A673 (cell line): Measurements from ENCODE around the gene ABHD15. TPM values are rescaled to one million over a fixed set of nuclear protein-coding genes. Genes with fewer than 3 reads are reported as not detected.

ENCODE experiments used
- Bru-seq: library from RNA; stranded (reverse); fragments of 400-500 nt; gene quantifications from one replicate; lab custom pipeline; 2021; lab: Mats Ljungman, UMichigan
- BruChase-seq, 2 experiments: library from RNA; stranded (reverse); fragments of 400-500 nt; gene quantifications; one replicate each; lab custom pipeline; 2021; lab: Mats Ljungman, UMichigan
- BruUV-seq: library from RNA; stranded (reverse); fragments of 400-500 nt; replicated peaks from 2 replicates; lab custom pipeline; 2021; lab: Mats Ljungman, UMichigan
- CTCF ChIA-PET: fragments of 300-600 bp; sonication (Branson Sonifier 250); formaldehyde crosslinking; loops from one replicate; lab custom pipeline; 2022; ENCODE audit warnings: antibody characterized with exemption; lab: Charles Lee
- POLR2A ChIA-PET: fragments of 300-600 bp; sonication (Branson Sonifier 250); formaldehyde crosslinking; loops from one replicate; lab custom pipeline; 2022; ENCODE audit warnings: antibody characterized with exemption; ENCODE audit not compliant: low non-redundant PET; lab: Charles Lee
- DNase-seq: peaks from one replicate; pipeline ENCODE4 v3.0.0-alpha.2; 2015; ENCODE audit warnings: low spot score
- H3K27ac ChIP-seq: fragments of 200-600 bp; sonication (generic); 2 replicates; pipeline ENCODE4 v1.5.1; 2016; ENCODE audit warnings: mixed run types, low read depth, mild to moderate bottlenecking, mixed read lengths, antibody characterized with exemption, low read length; ENCODE audit not compliant: poor library complexity, severe bottlenecking
- H3K27me3 ChIP-seq: fragments of 200-600 bp; sonication (generic); replicated peaks from 2 replicates; pipeline ENCODE4 v1.6.1; 2017; ENCODE audit warnings: mixed run types, low read depth, mild to moderate bottlenecking, mixed read lengths, antibody characterized with exemption, low read length; ENCODE audit not compliant: insufficient read depth, poor library complexity
- H3K36me3 ChIP-seq: fragments of 200-600 bp; sonication (generic); 2 replicates; pipeline ENCODE4 v1.6.1; 2016; ENCODE audit warnings: mixed run types, mild to moderate bottlenecking, mixed read lengths, antibody characterized with exemption, low read length; ENCODE audit not compliant: insufficient read depth, poor library complexity, severe bottlenecking
- H3K4me1 ChIP-seq: fragments of 200-600 bp; sonication (generic); 2 replicates; pipeline ENCODE4 v1.6.1; 2017; ENCODE audit warnings: mixed run types, mild to moderate bottlenecking, mixed read lengths, antibody characterized with exemption, low read length; ENCODE audit not compliant: insufficient read depth, poor library complexity, severe bottlenecking
- H3K4me3 ChIP-seq: fragments of 200-600 bp; sonication (generic); 2 replicates; pipeline ENCODE4 v1.5.1; 2016; ENCODE audit warnings: low read depth, mixed run types, mild to moderate bottlenecking, mixed read lengths, low read length; ENCODE audit not compliant: poor library complexity, severe bottlenecking
- H3K9me3 ChIP-seq: fragments of 200-600 bp; sonication (generic); 2 replicates; pipeline ENCODE4 v1.6.1; 2016; ENCODE audit warnings: mixed run types, low read depth, mild to moderate bottlenecking, mixed read lengths, antibody characterized with exemption, low read length; ENCODE audit not compliant: poor library complexity, severe bottlenecking
- CTCF ChIP-seq: fragments of 300-800, 200-600 bp; sonication (generic); conservative IDR thresholded peaks from 2 replicates; pipeline ENCODE4 v1.5.1; 2017; ENCODE audit warnings: low read depth, mild to moderate bottlenecking, antibody characterized with exemption, low read length, moderate library complexity, mixed read lengths
- EZH2 ChIP-seq: fragments of 200-600 bp; sonication (generic); IDR thresholded peaks from 2 replicates; pipeline ENCODE4 v1.6.1; 2017; ENCODE audit warnings: borderline replicate concordance, low read depth, mild to moderate bottlenecking, mixed read lengths, antibody characterized with exemption, low read length; ENCODE audit not compliant: poor library complexity, severe bottlenecking
- intact Hi-C: fragments of 100-400 bp; cut with micrococcal nuclease; formaldehyde crosslinking; loops from one replicate; pipeline ENCODE4 v1.10.0; 2022; ENCODE audit not compliant: unreplicated experiment
- long read RNA-seq: library from polyadenylated mRNA; stranded (forward); transcript quantifications from one replicate; pipeline ENCODE4 v2.0.0, GENCODE V29; 2022
- total RNA-seq: library from RNA; stranded (reverse); gene quantifications from 2 replicates; pipeline ENCODE4 v1.2.3, GENCODE V29; 2021

The ABHD15 gene
- total RNA-seq (5.4 and 8.0 TPM in 2 replicates), Bru-seq, nascent RNA (percentile 54 among the genes with signal in this experiment), BruChase-seq, experiment 1, labeled RNA remaining after a 2-hour chase (percentile 59 among the genes with signal in this experiment), BruChase-seq, experiment 2, labeled RNA remaining after a 6-hour chase (percentile 66 among the genes with signal in this experiment)
- long read RNA-seq, transcript ABHD15-201 (2 exons, 3,592 nt): major isoform, 18 of 18 reads
- long read RNA-seq, partial matches to known transcripts: 0 of 18 reads
- long read RNA-seq, other reads (novel, unspliced or antisense): 0 of 18 reads

GRCh38 chr17:29566473-29567303 is at the start of gene ABHD15:
ABHD15 (minus strand) TSS chr17:29567037; CDS start chr17:29566966, 71 bp downstream.
- peak; percentile 51 for DNase-seq
- Histone ChIP-seq H3K4me1 (peaks cover 7% of the 10 kb centered on the region), H3K9me3 (no peaks in the 10 kb centered on the region), H3K36me3 (no peaks in the 10 kb centered on the region), H3K27ac (peak within 1 kb of the TSS; percentile 75), H3K4me3 (peak within 1 kb of the TSS; percentile 83), H3K27me3 (no peaks in the 10 kb centered on the region)
- POLR2A ChIA-PET: interaction anchor here (0.6 kb wide), 1 partner anchor 25 kb away, joined by 4 read pairs; no protein-coding TSS in a partner anchor
- BruUV-seq: no TSS peak
- CTCF ChIA-PET: interaction anchor here (0.6 to 1.0 kb wide), 3 partner anchors 197 to 443 kb away, joined by 3 read pairs; no protein-coding TSS in a partner anchor
- intact Hi-C loops: loop anchor here (10.0 kb wide), 1 partner anchor 58 kb away; the partner anchor contains the start of gene CORO6
- no peak for TF ChIP-seq CTCF
- TF ChIP-seq EZH2: no peak

- Histone ChIP-seq H3K4me1 (peaks cover 33% of the 10 kb centered on the region), H3K36me3 (peaks cover 18% of the 10 kb centered on the region), H3K9me3 (no peaks in the 10 kb centered on the region), H3K27ac (no peak overlapping the region), H3K4me3 (peak overlapping the region; percentile 8), H3K27me3 (no peaks in the 10 kb centered on the region)
- TF ChIP-seq EZH2: no peak
- TF ChIP-seq CTCF: no peak
- no TSS peak for BruUV-seq
- intact Hi-C loops: loop anchor here (5.0 kb wide), 3 partner anchors 317 to 477 kb away; partner anchors contain the start of gene SSH2
- POLR2A ChIA-PET: interaction anchor here (0.9 kb wide), 1 partner anchor 24 kb away, joined by 5 read pairs; no protein-coding TSS in a partner anchor
- DNase-seq: peak; percentile 94
- CTCF ChIA-PET: interaction anchor here (0.6 to 2.3 kb wide), 7 partner anchors 22 to 782 kb away, joined by 3 to 10 read pairs (median 5); no protein-coding TSS in a partner anchor
These were observed 48.9 kb upstream of the ABHD15 start for GRCh38 chr17:29615492-29616299.
